ENCODE data around the gene WWC1.
A peak's percentile ranks its signal among the peaks of the same experiment; 100 is the strongest.

Gene WWC1

GRCh38 chr5:168359820-168360460 is 68.5 kb downstream of the WWC1 start:
- no peak for DNase-seq (ENCODE audit: low read depth)
- no peak overlapping the region for H3K4me3 ChIP-seq (replicated peaks; ENCODE audit: low read depth, low read length)
- no peak for TF ChIP-seq CTCF (IDR thresholded peaks at IDR 0.05; ENCODE audit: low read length, missing control alignments)

GRCh38 chr5:168360521-168361285 is 69.3 kb downstream of the WWC1 start:
- H3K4me3 ChIP-seq (replicated peaks; ENCODE audit: low read depth, low read length) = no peak overlapping the region
- no peak for TF ChIP-seq CTCF (IDR thresholded peaks at IDR 0.05; ENCODE audit: low read length, missing control alignments)

GRCh38 chr5:168362097-168362885 is 70.8 kb downstream of the WWC1 start:
- H3K4me3 ChIP-seq (replicated peaks; ENCODE audit: low read depth, low read length) = no peak overlapping the region
- no peak for TF ChIP-seq CTCF (IDR thresholded peaks at IDR 0.05; ENCODE audit: low read length, missing control alignments)
- no peak for DNase-seq (ENCODE audit: low read depth)

More at GRCh38 chr5:168360521-168361285, 69.3 kb downstream of the WWC1 start:
- no peak for DNase-seq (ENCODE audit: low read depth)

GRCh38 chr5:168364151-168364661 is 72.8 kb downstream of the WWC1 start:
- no peak for DNase-seq (ENCODE audit: low read depth)
- H3K4me3 ChIP-seq (replicated peaks; ENCODE audit: low read depth, low read length) = no peak overlapping the region
- no peak for TF ChIP-seq CTCF (IDR thresholded peaks at IDR 0.05; ENCODE audit: low read length, missing control alignments)

GRCh38 chr5:168364750-168365550 is 73.5 kb downstream of the WWC1 start:
- TF ChIP-seq CTCF (IDR thresholded peaks at IDR 0.05; ENCODE audit: low read length, missing control alignments) = no peak
- no peak overlapping the region for H3K4me3 ChIP-seq (replicated peaks; ENCODE audit: low read depth, low read length)
- peak; percentile 42 for DNase-seq (ENCODE audit: low read depth)

GRCh38 chr5:168365581-168366081 is 74.2 kb downstream of the WWC1 start:
- peak; percentile 50 for DNase-seq (ENCODE audit: low read depth)

More at GRCh38 chr5:168365581-168366081, 74.2 kb downstream of the WWC1 start:
- TF ChIP-seq CTCF (IDR thresholded peaks at IDR 0.05; ENCODE audit: low read length, missing control alignments) = peak; percentile 20
- no peak overlapping the region for H3K4me3 ChIP-seq (replicated peaks; ENCODE audit: low read depth, low read length)
